Lower leg skin (tissue), 4 donors: ENCODE data around the gene NUMA1. TPM values are rescaled to one million over a fixed set of nuclear protein-coding genes. Genes with fewer than 3 reads are reported as not detected.

Source experiments
- DNase-seq, 2 donors: peaks; one replicate each; pipeline ENCODE4 v3.0.0-alpha.2; 2019; ENCODE audit warnings: low spot score in 2 of 2
- H3K4me3 ChIP-seq: fragments of 200-600 bp; sonication (generic); 2 replicates; pipeline ENCODE4 v1.5.1; 2017; ENCODE audit warnings: mild to moderate bottlenecking, low read depth; ENCODE audit not compliant: poor library complexity, severe bottlenecking
- CTCF ChIP-seq, 3 donors: fragments of 450-650 bp; IDR thresholded peaks; one replicate each; pipeline ENCODE4 v1.5.1; 2016; ENCODE audit warnings: antibody characterized with exemption in 3 of 3, mild to moderate bottlenecking in 3 of 3, moderate library complexity in 2 of 3
- POLR2A ChIP-seq, 2 donors: fragments of 450-650 bp; IDR thresholded peaks; one replicate each; pipeline ENCODE4 v1.6.1; 2016 to 2017; ENCODE audit warnings: antibody characterized with exemption in 2 of 2, mild to moderate bottlenecking in 1 of 2, moderate library complexity in 1 of 2
- WGBS, 2 donors: methylation state at CpG; one replicate each; pipeline ENCODE4 v1.1.5; 2018; 5-methylcytosine and 5-hydroxymethylcytosine counted together
- intact Hi-C: fragments of 100-400 bp; cut with DNase I; formaldehyde crosslinking; loops from one replicate; pipeline ENCODE4 v1.15.0; 2023; ENCODE audit warnings: low total_unique reads
- total RNA-seq, 4 donors: library from RNA; depleted of rRNA; stranded (reverse); fragments of >200 nt; gene quantifications; one replicate each; pipeline ENCODE4 v1.1.0, GENCODE V29; 2016

Gene NUMA1
- total RNA-seq, 4 donors from 2014 or later: 356 to 592 (median 409) TPM

- intact Hi-C loops: loop anchor here (5.0 kb wide), 1 partner anchor 41 kb away; the partner anchor contains the start of genes LRRC51 and NUMA1
- WGBS, 2 donors: 1% methylated on average over 22 to 23 of the region's 23 CpGs
- peak overlapping the region; percentile 20 for H3K4me3 ChIP-seq
- TF ChIP-seq POLR2A (IDR thresholded peaks at IDR 0.05) (no peak), CTCF (IDR thresholded peaks at IDR 0.05) (no peak)
- peak; percentile 73 to 95 for DNase-seq
Measured at GRCh38 chr11:72041364-72042063, 38.8 kb downstream of the NUMA1 start.

- no peak for TF ChIP-seq POLR2A (IDR thresholded peaks at IDR 0.05)
- no peak for TF ChIP-seq CTCF (IDR thresholded peaks at IDR 0.05)
- 0 to 1% methylated on average over 23 of the region's 23 CpGs for WGBS, 2 donors
- peak overlapping the region; percentile 53 for H3K4me3 ChIP-seq
- peak; percentile 96 to 99 for DNase-seq
- intact Hi-C loops: loop anchor here (5.0 kb wide), 1 partner anchor 42 kb away; the partner anchor contains the start of genes LRRC51 and NUMA1
Measured at GRCh38 chr11:72040491-72041363, 39.6 kb downstream of the NUMA1 start.

- TF ChIP-seq POLR2A (IDR thresholded peaks at IDR 0.05) (no peak), CTCF (IDR thresholded peaks at IDR 0.05) (no peak)
- H3K4me3 ChIP-seq: peak overlapping the region; percentile 53
- no peak for DNase-seq
- intact Hi-C loops: loop anchor here (5.0 kb wide), 1 partner anchor 42 kb away; the partner anchor contains the start of genes LRRC51 and NUMA1
- WGBS, 2 donors: 2 to 3% methylated on average over 6 of the region's 6 CpGs
Measured at GRCh38 chr11:72039856-72040401, 40.4 kb downstream of the NUMA1 start.

- H3K4me3 ChIP-seq: peak overlapping the region; percentile 53
- WGBS, 2 donors: 7 to 22% methylated on average over 5 of the region's 5 CpGs
- TF ChIP-seq CTCF (IDR thresholded peaks at IDR 0.05) (no peak), POLR2A (IDR thresholded peaks at IDR 0.05) (no peak)
- no peak for DNase-seq
- intact Hi-C loops: no loop called here
Measured at GRCh38 chr11:72039031-72039855, 41.1 kb downstream of the NUMA1 start.

- DNase-seq: peak; percentile 78 to 93
- intact Hi-C loops: no loop called here
- TF ChIP-seq CTCF (IDR thresholded peaks at IDR 0.05) (no peak), POLR2A (IDR thresholded peaks at IDR 0.05) (no peak)
- no peak overlapping the region for H3K4me3 ChIP-seq
- 5 to 19% methylated on average over 2 of the region's 2 CpGs for WGBS, 2 donors
Measured at GRCh38 chr11:72038491-72038890, 41.9 kb downstream of the NUMA1 start.
